Dedifferentiated amniotic fluid mesenchymal stem cell (primary cell): ENCODE results near the gene ZNHIT6.
"Not testable (repeated sequence)": the region's sequence is repeated elsewhere in the genome, so short reads cannot be mapped to it uniquely, and the experiment has no call there.

Source experiments
- DNase-seq: peaks from one replicate; pipeline ENCODE4 v3.0.0-alpha.2; 2016; ENCODE audit errors: extremely low spot score

ZNHIT6 gene

GRCh38 chr1:85707990-85708828 is at the start of gene ZNHIT6:
Gene ZNHIT6 (minus strand): TSS chr1:85708433. CDS start chr1:85708284, 149 bp downstream.
- DNase-seq, result peak; percentile 96

- no peak for DNase-seq
Observed at GRCh38 chr1:85756864-85757263, 48.6 kb upstream of the ZNHIT6 start.

GRCh38 chr1:85748120-85748519 is 39.9 kb upstream of the ZNHIT6 start:
- DNase-seq, result no peak

DNA sequence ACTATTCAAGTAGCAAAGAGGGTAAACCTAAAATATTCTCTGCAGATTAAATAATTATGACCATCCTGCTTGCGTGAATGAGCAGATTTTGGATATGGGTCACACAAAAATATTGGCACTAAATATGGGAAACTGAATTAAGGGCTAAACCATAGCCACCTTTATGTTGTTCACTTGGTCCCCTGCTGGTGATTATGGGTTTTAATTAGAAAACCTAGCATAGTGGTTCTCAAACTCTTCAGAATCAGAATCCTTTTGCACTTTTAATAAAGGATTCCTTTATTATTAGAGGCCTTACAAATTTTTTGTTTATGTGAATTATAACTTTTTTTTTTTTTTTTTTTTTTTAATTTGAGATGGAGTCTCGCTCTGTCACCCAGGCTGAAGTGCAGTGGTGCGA is 38.5 kb upstream of the ZNHIT6 start:
- no peak for DNase-seq

DNA sequence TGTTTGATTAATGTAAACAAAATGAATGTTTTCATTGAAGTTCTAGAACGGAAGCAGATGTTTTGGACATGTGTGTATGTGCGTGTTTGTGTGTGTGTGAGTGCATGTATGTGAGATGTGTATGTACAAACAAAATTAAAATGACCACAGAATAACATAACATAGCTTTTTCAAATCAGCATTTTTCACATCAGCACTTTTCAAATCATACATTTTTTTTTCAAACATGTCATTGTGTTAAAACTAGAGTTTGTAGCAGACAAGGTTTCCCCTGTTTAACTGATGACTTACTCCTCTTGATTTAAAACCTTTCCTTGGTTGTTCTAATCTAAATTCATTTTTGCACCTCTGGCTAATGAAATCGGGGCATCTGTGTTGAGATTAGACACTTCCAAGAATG is 35.6 kb upstream of the ZNHIT6 start:
- DNase-seq, result no peak

DNA sequence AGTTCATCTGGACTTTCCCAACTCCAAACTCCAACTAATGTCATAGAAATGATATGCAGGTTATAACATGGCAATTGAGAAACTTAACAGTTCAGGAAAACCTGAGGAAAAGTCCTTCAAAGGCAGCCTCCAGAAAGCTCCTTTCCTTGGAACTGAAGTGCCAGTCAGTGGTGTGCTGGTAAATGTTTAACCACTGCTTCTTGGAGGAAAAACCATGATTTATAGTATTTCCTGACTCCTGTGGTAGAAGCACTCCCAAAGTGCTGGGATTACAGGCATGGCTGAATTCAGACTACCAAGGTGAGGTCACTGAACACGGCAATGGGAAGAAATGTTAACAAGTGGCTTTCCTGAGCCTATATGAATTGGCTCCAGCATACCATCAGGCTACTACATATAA is 26.7 kb upstream of the ZNHIT6 start:
- no peak for DNase-seq

DNA sequence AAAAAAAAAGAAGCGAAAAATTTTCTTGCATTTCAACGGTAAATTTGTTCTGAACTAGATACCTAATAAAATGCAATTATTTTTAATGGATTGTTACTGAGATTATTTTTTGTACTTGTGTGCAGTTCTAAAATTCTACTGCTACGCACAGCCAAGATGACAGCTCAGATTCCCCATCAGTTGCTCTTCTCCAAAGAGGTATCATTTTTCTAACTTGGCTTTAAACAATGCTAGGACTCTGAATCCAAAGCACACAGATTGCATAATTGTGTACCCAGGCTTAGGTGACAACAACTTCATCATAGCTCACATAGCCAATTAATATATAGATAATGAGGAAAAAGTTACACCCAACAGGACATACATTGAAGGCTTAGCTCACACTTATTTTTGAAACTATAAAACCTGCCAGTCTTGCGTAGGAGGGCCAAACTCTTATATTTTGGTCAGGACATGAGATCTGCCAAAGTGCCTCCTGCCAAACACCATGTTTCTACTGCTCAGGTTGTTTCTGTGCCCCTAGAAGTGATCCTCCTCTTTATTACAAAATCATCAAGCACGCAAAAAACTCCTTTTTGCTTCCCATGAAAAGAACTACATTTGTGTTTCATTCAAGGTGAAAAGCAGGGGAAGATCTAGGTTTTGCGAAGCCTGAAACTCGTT is 10.6 kb upstream of the ZNHIT6 start:
- DNase-seq, result no peak

DNA sequence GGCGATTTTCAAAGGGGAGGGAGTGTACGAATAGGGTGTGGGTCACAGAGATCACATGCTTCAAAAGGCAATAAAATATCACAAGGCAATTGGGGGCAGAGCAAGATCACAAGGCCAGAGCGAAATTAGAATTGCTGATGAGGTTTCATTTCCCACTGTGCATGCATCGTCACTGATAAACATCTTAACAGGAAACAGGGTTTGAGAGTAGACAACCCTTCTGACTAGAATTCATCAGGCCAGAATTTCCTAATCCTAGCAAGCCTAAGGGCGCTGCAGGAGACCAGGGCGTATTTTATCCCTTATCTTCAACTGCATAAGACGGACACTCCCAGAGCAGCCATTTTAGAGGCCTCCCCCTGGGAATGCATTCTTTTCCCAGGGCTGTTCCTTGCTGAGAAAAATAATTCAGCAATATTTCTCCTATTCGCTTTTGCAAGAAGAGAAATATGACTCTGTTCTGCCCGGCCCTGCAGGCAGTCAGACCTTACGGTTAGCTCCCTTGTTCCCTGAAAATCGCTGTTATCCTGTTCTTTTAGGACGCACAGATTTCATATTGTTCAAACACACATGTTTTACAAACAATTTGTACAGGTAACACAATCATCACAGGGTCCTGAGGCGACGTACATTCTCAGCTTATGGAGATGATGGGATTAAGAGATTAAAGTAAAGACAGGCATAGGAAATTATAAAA is 6.3 kb upstream of the ZNHIT6 start:
- DNase-seq, result not testable (repeated sequence)

DNA sequence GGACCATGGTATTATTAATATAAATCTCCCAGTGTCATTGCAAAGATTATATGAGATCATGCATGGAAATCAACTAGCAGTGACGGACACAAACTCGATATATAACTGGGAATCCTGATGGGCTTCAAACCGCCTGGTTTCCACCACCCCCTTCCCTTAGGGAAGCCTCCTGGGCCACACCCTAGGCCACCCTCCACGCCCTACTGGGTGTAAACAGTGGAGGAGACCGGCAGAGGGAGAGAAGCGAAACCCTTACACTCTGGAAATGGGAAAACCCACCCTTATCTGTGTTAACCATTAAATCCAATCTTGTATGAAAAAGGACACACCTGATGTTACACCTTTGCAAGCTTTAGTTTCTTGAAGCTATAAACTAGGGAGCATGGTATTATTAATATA is 595 bp upstream of the ZNHIT6 start:
- no peak for DNase-seq

GRCh38 chr1:85707267-85707989 is 805 bp downstream of the ZNHIT6 start:
- DNase-seq, result no peak

DNA sequence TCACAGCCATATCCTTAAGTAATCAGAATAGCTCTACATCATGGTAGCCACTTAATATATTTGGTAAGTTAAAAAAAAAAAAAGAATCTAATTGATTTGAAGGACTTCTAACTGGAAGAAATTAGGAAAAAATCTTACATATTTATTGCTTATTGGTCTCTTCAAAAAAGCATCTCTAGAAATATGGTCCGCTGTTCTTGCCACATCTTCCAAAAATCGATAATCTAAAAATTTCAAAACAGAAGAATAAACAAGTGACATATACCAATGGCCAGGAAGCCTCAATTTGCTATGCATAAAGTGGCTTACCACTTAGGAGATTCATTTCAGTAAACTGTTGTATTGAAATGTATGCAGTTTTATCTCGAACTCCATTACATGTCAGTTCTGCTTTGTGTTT is 2.3 kb downstream of the ZNHIT6 start:
- DNase-seq, result no peak

DNA sequence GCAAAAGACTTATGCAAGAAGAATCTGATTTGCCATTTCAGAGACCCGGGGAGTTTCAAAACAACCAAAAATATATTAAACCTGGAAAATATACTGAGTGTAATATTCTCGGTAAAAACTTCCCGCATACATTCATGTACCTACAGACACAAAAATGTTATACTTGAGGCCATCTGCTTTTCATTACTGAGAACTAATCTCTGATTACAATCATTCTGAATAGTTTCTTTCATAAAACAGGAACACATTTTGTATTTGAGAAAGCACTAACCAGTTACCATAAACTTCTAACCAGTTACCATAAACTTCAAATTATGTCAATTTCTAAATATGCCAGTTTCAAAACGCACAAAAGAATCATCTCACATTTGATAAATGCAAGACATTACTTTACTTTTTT is 7.8 kb downstream of the ZNHIT6 start:
- no peak for DNase-seq

GRCh38 chr1:85697895-85698294 is 10.3 kb downstream of the ZNHIT6 start:
- DNase-seq, result no peak

DNA sequence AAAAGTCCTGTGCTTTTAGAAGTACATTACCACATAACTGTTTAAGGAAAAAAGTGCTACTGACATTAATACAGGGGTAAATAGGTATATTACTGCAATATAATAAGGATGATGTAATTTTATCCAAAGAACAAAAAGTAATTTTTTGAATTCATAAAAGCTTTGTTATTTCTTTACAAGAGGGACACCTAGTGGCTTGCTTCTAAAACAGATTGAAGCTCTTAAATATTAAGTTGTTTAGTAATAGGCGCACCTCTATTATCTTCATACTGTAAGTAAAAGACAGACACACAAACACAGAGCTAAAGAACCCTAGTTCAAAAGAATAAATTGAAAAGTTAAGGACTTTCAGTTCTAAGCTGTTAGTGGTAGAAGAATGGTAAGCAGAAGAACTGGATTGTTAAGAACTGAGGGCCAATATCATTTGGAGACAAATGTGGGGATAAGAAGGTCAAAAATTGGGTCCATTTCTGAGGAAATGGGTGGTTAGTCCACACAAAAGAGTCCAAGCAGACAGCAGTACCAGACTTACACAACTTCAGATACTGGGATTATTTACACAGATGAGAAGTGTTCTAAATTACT is 15.4 kb downstream of the ZNHIT6 start:
- DNase-seq, result peak; percentile 75

DNA sequence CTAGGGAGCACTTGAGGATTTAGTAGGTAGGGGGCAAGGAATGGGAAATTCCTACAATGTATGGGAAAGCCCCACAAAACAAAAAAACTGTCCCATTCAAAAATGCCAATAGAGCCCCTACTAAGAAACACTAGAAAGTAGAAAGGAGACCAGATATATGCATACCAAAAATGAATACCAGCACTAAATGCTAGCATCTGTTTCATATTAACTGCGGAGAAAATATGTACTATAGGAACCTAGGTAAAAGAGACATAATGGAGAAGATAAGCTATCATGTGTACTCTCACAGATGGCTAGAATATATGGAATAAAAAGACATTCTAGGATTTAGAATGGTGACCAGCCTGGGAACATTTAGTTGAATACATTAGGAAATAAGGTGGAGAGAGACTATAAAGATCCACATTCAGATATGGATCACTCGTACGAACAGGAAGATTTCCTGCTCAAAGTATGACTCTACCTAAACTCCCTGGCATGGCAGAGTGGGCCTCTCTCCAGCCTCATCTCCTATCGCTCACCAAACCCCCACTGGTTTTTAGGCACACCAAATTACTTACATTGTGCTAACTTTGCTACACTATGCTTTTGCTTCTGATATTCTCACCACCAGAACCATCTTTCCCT is 18.3 kb downstream of the ZNHIT6 start:
- no peak for DNase-seq

GRCh38 chr1:85683292-85684025 is 24.8 kb downstream of the ZNHIT6 start:
- DNase-seq, result no peak

DNA sequence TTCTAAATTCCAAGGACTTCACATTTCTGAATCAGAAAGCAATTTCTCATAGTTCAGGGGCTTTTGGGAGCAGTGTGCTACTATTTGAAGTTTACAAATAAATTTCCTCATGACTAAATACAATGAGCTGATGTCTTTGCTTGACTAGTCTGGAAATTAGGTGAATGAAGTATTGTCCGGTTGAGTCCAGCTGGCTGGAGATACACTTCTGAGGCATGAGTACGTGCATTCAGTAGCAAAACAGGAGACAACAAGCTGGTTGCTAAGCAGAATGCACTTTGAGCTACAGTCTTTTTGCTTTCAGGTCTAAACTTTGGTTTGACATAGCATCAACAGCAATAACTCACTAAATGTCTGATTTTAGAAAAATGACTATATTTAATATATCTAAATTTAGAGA is 27.1 kb downstream of the ZNHIT6 start:
- DNase-seq, result peak; percentile 18

- no peak for DNase-seq
Observed at GRCh38 chr1:85678193-85678592, 30.0 kb downstream of the ZNHIT6 start.

- DNase-seq, result no peak
Observed at GRCh38 chr1:85677656-85678055, 30.6 kb downstream of the ZNHIT6 start.

- DNase-seq, result no peak
Observed at GRCh38 chr1:85672031-85672660, 36.1 kb downstream of the ZNHIT6 start.
